Measurements from ENCODE around the gene GLI3.
A peak's percentile ranks its signal among the peaks of the same experiment; 100 is the strongest.

Gene GLI3

DNA sequence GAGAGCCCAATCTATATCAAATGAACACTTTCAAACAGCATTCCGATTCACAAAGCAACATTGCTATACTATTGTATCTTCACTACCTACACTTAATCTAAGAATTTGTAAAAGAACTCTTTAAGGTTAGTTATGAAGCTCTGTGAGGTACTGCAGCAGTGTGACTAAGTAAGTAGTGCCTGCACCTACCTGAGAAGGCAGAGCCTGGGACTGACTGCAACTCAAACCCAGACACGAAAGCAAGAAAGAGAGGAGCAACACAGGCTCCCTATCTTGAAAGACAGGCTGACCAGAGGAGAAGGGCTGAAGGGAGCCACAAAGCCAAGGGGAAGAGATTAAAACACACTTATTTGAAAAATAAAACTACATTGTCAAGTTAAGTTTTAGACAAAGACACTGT, 160.1 kb downstream of the GLI3 start:
- DNase-seq, result no peak
- Histone ChIP-seq H3K27me3 (replicated peaks) (no peaks in the 10 kb centered on the region), H3K27ac (no peak overlapping the region), H3K36me3 (replicated peaks) (no peaks in the 10 kb centered on the region), H3K4me3 (ENCODE audit: low read depth, low read length) (no peak overlapping the region)
- in situ Hi-C loops (cut with HindIII; ENCODE audit: low pct_ligation_motif_present, low sequenced_read_pairs), result no loop called here
- TF ChIP-seq, protein P1, sequence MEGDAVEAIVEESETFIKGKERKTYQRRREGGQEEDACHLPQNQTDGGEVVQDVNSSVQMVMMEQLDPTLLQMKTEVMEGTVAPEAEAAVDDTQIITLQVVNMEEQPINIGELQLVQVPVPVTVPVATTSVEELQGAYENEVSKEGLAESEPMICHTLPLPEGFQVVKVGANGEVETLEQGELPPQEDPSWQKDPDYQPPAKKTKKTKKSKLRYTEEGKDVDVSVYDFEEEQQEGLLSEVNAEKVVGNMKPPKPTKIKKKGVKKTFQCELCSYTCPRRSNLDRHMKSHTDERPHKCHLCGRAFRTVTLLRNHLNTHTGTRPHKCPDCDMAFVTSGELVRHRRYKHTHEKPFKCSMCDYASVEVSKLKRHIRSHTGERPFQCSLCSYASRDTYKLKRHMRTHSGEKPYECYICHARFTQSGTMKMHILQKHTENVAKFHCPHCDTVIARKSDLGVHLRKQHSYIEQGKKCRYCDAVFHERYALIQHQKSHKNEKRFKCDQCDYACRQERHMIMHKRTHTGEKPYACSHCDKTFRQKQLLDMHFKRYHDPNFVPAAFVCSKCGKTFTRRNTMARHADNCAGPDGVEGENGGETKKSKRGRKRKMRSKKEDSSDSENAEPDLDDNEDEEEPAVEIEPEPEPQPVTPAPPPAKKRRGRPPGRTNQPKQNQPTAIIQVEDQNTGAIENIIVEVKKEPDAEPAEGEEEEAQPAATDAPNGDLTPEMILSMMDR (IDR thresholded peaks at IDR 0.05; ENCODE audit: low read depth, low read length, missing control alignments), result no peak

DNA sequence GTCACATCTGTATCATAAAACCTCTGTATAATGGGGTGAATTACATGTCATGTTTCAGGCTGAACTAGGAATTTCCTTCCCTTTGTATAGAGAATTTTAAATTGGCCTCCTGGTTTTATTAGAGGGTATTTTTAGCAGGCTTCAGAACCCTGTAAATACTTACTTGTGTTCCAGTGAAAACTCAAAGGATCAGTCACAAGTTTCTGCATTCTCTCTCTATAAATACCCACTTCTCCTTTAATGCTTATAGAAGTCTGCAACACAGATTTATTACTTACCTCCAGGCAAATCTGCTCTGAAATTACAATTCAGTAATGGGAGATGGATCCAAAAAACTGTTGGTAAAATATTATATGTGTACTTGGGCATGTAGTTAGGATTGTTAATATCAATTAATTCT, 161.6 kb downstream of the GLI3 start:
- no peaks in the 10 kb centered on the region for H3K36me3 ChIP-seq (replicated peaks)
- in situ Hi-C loops (cut with HindIII; ENCODE audit: low pct_ligation_motif_present, low sequenced_read_pairs), result no loop called here
- TF ChIP-seq, protein P1 (IDR thresholded peaks at IDR 0.05; ENCODE audit: low read depth, low read length, missing control alignments), result no peak
- H3K27me3 ChIP-seq (replicated peaks), result no peaks in the 10 kb centered on the region
- no peak overlapping the region for H3K27ac ChIP-seq
- DNase-seq, result no peak
- no peak overlapping the region for H3K4me3 ChIP-seq (ENCODE audit: low read depth, low read length)

DNA sequence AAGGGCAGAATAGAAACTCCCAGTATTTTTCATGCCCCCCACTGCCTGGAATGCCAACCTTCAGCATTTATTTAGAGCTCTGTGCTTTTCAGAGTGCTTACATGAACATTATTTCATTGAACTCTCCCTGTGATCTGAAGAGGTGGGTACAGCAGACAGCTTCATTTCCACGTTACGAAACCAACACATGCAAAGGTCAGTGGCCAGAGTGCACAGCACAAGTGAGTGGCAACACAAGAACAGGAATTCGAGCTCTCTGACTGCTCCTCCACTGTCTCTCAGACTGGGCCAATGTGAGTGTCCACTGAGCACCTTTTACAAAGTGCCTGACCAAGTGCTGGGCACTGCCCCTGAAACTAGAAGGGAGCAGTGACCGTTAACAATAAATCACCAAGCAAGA, 162.9 kb downstream of the GLI3 start:
- no peak overlapping the region for H3K4me3 ChIP-seq (ENCODE audit: low read depth, low read length)
- H3K27ac ChIP-seq, result no peak overlapping the region
- TF ChIP-seq, protein P1 (IDR thresholded peaks at IDR 0.05; ENCODE audit: low read depth, low read length, missing control alignments), result no peak
- H3K27me3 ChIP-seq (replicated peaks), result no peaks in the 10 kb centered on the region
- in situ Hi-C loops (cut with HindIII; ENCODE audit: low pct_ligation_motif_present, low sequenced_read_pairs), result no loop called here
- DNase-seq, result no peak
- no peaks in the 10 kb centered on the region for H3K36me3 ChIP-seq (replicated peaks)

DNA sequence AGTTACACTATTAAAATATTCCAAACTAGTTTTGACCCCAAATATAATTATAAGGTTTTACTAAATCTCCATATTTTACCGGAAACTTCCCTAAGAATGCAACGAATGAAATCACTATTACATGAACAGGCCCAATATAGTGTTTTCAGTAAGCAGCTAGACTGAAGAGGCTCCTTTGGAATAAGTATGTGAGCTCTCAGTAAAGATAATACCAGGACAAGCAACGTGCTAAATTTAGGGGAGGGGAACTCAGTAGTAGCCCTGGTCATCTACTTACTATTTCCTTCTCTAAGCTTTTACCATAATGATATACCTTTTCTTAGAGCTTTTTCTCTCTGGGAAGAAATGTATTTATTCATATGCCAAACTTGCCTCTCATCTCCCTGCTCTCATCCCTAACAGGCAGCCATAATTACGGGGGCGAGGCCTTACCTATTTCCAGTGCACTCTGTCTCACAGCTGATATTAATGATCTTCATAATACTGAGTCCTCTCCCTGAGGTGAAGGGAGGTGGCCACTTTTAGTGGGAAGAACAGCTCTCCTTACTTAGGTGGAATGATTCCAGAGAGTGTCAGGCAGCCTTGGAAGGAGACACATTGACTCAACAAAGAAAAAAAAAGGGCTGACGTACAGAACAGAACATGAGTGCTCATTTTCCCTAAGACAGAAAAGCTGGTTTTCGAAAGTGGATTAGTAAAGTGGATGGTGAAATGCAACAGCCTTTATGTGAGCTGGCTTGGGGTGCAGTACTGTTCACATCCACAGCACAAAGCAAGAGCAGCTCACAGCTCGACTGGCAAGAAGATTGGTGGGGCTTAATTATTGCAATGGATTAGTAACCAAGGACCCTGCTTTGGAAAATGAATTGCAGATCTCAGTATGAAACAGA, 165.4 kb downstream of the GLI3 start:
- no peak overlapping the region for H3K4me3 ChIP-seq (ENCODE audit: low read depth, low read length)
- H3K36me3 ChIP-seq (replicated peaks), result no peaks in the 10 kb centered on the region
- no peak overlapping the region for H3K27ac ChIP-seq
- no peaks in the 10 kb centered on the region for H3K27me3 ChIP-seq (replicated peaks)
- in situ Hi-C loops (cut with HindIII; ENCODE audit: low pct_ligation_motif_present, low sequenced_read_pairs), result no loop called here
- no peak for DNase-seq
- TF ChIP-seq, protein P1 (IDR thresholded peaks at IDR 0.05; ENCODE audit: low read depth, low read length, missing control alignments), result peak; percentile 55

DNA sequence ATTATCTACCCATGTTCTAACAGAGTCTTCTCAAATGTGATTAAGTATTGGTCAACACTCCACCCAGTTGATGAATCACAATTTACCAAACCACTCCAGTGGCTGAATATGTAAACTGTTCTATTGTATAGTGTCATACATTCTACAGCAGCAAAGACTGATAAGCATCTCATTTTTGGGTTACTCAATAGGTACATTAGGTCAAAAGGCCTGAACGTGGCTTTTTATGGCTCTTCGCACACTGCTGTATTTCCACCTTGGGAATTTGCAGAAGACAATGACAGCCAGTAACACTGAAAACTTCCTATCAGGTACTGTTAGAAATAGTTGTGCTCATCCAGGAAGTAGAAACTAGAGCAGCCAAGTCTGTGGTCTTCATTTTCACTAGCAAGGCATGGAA, 166.9 kb downstream of the GLI3 start:
- TF ChIP-seq, protein P1 (IDR thresholded peaks at IDR 0.05; ENCODE audit: low read depth, low read length, missing control alignments), result no peak
- H3K27ac ChIP-seq, result peak overlapping the region; percentile 27
- in situ Hi-C loops (cut with HindIII; ENCODE audit: low pct_ligation_motif_present, low sequenced_read_pairs), result no loop called here

More for the DNA sequence above, 166.9 kb downstream of the GLI3 start:
- DNase-seq, result peak; percentile 42
- Histone ChIP-seq H3K27me3 (replicated peaks) (no peaks in the 10 kb centered on the region), H3K36me3 (replicated peaks) (no peaks in the 10 kb centered on the region), H3K4me3 (ENCODE audit: low read depth, low read length) (no peak overlapping the region)

Data from brain microvascular endothelial cell (primary cell).